ENCODE data around the gene GAS5.

GRCh38 chr1:173884701-173885100, 16.9 kb upstream of the GAS5 start:
- TF ChIP-seq EZH2phosphoT487 (IDR thresholded peaks at IDR 0.05; ENCODE audit: insufficient read depth, low read depth) (no peak), EZH2 (IDR thresholded peaks at IDR 0.05; ENCODE audit: insufficient read depth, poor library complexity, severe bottlenecking) (no peak)

Data from GM23248 (cell line).